Left ventricle myocardium inferior (tissue), 1 donor: Measurements from ENCODE around the gene ACTR3. TPM values are rescaled to one million over a fixed set of nuclear protein-coding genes. Genes with fewer than 3 reads are reported as not detected.

Experiments
- DNase-seq: peaks from one replicate; pipeline ENCODE4 v3.0.0-alpha.2; 2020
- H3K27ac ChIP-seq: fragments of 200-600 bp; replicated peaks from 2 replicates; pipeline ENCODE4 v1.8.0; 2021
- H3K27me3 ChIP-seq: fragments of 200-600 bp; 2 replicates; pipeline ENCODE4 v1.8.0; 2021; ENCODE audit warnings: low read depth
- H3K36me3 ChIP-seq: fragments of 200-600 bp; 2 replicates; pipeline ENCODE4 v1.8.0; 2021
- H3K4me1 ChIP-seq: fragments of 200-600 bp; 2 replicates; pipeline ENCODE4 v1.8.0; 2021
- H3K4me3 ChIP-seq: fragments of 200-600 bp; 2 replicates; pipeline ENCODE4 v1.8.0; 2021; ENCODE audit warnings: mild to moderate bottlenecking, moderate library complexity
- H3K9me3 ChIP-seq: fragments of 200-600 bp; replicated peaks from 2 replicates; pipeline ENCODE4 v1.8.0; 2021
- CTCF ChIP-seq: fragments of 200-600 bp; IDR thresholded peaks from 2 replicates; pipeline ENCODE4 v1.8.0; 2021; ENCODE audit warnings: antibody characterized with exemption, mild to moderate bottlenecking, borderline replicate concordance
- intact Hi-C: fragments of 100-400 bp; cut with micrococcal nuclease; formaldehyde crosslinking; loops from one replicate; pipeline ENCODE4 v1.11.0; 2022
- total RNA-seq: library from RNA; stranded (reverse); fragmentation: NEBNext Ultra II Directional; extraction: Animal tissue kit (Norgen Biotek cat#: 25700); gene quantifications from one replicate; pipeline ENCODE4 v1.2.1, GENCODE V29; 2021
- donor health status: DM: no; HTN: yes; CAD: no; lungs with severe emphysema.

The ACTR3 gene
- total RNA-seq, 1 donor from 2014 or later = 108 TPM

- Histone ChIP-seq H3K9me3 (no peaks in the 10 kb centered on the region), H3K4me1 (peaks cover 19% of the 10 kb centered on the region), H3K4me3 (no peak overlapping the region), H3K27ac (no peak overlapping the region), H3K36me3 (peaks cover 18% of the 10 kb centered on the region), H3K27me3 (no peaks in the 10 kb centered on the region)
- intact Hi-C loops = no loop called here
- no peak for TF ChIP-seq CTCF
- no peak for DNase-seq
Measured at GRCh38 chr2:113963965-113964364, 74.1 kb downstream of the ACTR3 start.

GRCh38 chr2:113964436-113964835 lies 74.5 kb downstream of the ACTR3 start:
- intact Hi-C loops = no loop called here
- TF ChIP-seq CTCF = no peak
- Histone ChIP-seq H3K4me1 (peaks cover 19% of the 10 kb centered on the region), H3K27ac (no peak overlapping the region), H3K4me3 (no peak overlapping the region), H3K9me3 (no peaks in the 10 kb centered on the region), H3K36me3 (peaks cover 15% of the 10 kb centered on the region), H3K27me3 (no peaks in the 10 kb centered on the region)
- DNase-seq = no peak

- H3K27ac ChIP-seq = no peak overlapping the region
- no peak overlapping the region for H3K4me3 ChIP-seq
- H3K27me3 ChIP-seq = no peaks in the 10 kb centered on the region
- intact Hi-C loops = no loop called here
- peaks cover 19% of the 10 kb centered on the region for H3K4me1 ChIP-seq
- peaks cover 11% of the 10 kb centered on the region for H3K36me3 ChIP-seq
- no peak for DNase-seq
- H3K9me3 ChIP-seq = no peaks in the 10 kb centered on the region
- no peak for TF ChIP-seq CTCF
Measured at GRCh38 chr2:113965228-113965627, 75.3 kb downstream of the ACTR3 start.

GRCh38 chr2:113965644-113966043 lies 75.8 kb downstream of the ACTR3 start:
- TF ChIP-seq CTCF = peak; percentile 53
- intact Hi-C loops = no loop called here
- H3K4me3 ChIP-seq = no peak overlapping the region

GRCh38 chr2:113966171-113966570 lies 76.3 kb downstream of the ACTR3 start:
- H3K27ac ChIP-seq = no peak overlapping the region
- peaks cover 19% of the 10 kb centered on the region for H3K4me1 ChIP-seq
- no peak overlapping the region for H3K4me3 ChIP-seq
- no peak for TF ChIP-seq CTCF
- no peak for DNase-seq
- intact Hi-C loops = no loop called here
- no peaks in the 10 kb centered on the region for H3K9me3 ChIP-seq
- H3K36me3 ChIP-seq = peaks cover 4% of the 10 kb centered on the region
- H3K27me3 ChIP-seq = no peaks in the 10 kb centered on the region

More at GRCh38 chr2:113965644-113966043, 75.8 kb downstream of the ACTR3 start:
- Histone ChIP-seq H3K36me3 (peaks cover 8% of the 10 kb centered on the region), H3K4me1 (peaks cover 19% of the 10 kb centered on the region), H3K9me3 (no peaks in the 10 kb centered on the region), H3K27ac (no peak overlapping the region), H3K27me3 (no peaks in the 10 kb centered on the region)
- no peak for DNase-seq

- intact Hi-C loops = no loop called here
- H3K9me3 ChIP-seq = no peaks in the 10 kb centered on the region
- no peak overlapping the region for H3K27ac ChIP-seq
- no peak overlapping the region for H3K4me3 ChIP-seq
- no peaks in the 10 kb centered on the region for H3K27me3 ChIP-seq
- peaks cover 5% of the 10 kb centered on the region for H3K36me3 ChIP-seq
- no peak for DNase-seq
- H3K4me1 ChIP-seq = peaks cover 19% of the 10 kb centered on the region
- no peak for TF ChIP-seq CTCF
Measured at GRCh38 chr2:113966832-113967231, 76.9 kb downstream of the ACTR3 start.
